T-helper 22 cell (primary cell): ENCODE data around the gene SLC16A4.

Source experiments
- DNase-seq: peaks from one replicate; pipeline ENCODE4 v3.0.0-alpha.2; 2020; ENCODE audit warnings: low read depth

The SLC16A4 gene

GRCh38 chr1:110356379-110356778 lies 34.4 kb downstream of the SLC16A4 start:
- DNase-seq, result no peak

- no peak for DNase-seq
Observed at GRCh38 chr1:110355321-110355720, 35.5 kb downstream of the SLC16A4 start.

- no peak for DNase-seq
Observed at GRCh38 chr1:110350360-110350759, 40.5 kb downstream of the SLC16A4 start.

- DNase-seq, result no peak
Observed at GRCh38 chr1:110348771-110349170, 42.1 kb downstream of the SLC16A4 start.

GRCh38 chr1:110348050-110348449 lies 42.8 kb downstream of the SLC16A4 start:
- no peak for DNase-seq

GRCh38 chr1:110347182-110347893 lies 43.5 kb downstream of the SLC16A4 start:
- no peak for DNase-seq

GRCh38 chr1:110346690-110347089 lies 44.1 kb downstream of the SLC16A4 start:
- DNase-seq, result no peak

GRCh38 chr1:110345480-110345879 lies 45.3 kb downstream of the SLC16A4 start:
- no peak for DNase-seq

- DNase-seq, result no peak
Observed at GRCh38 chr1:110344152-110344551, 46.7 kb downstream of the SLC16A4 start.

- DNase-seq, result no peak
Observed at GRCh38 chr1:110343249-110343648, 47.6 kb downstream of the SLC16A4 start.

GRCh38 chr1:110341872-110342331 lies 48.9 kb downstream of the SLC16A4 start:
- no peak for DNase-seq

- DNase-seq, result no peak
Observed at GRCh38 chr1:110341146-110341871, 49.5 kb downstream of the SLC16A4 start.

GRCh38 chr1:110340207-110340468 lies 50.7 kb downstream of the SLC16A4 start:
- no peak for DNase-seq

GRCh38 chr1:110339407-110340206 lies 51.2 kb downstream of the SLC16A4 start:
- peak; percentile 46 for DNase-seq

- DNase-seq, result peak; percentile 98
Observed at GRCh38 chr1:110338886-110339406, 51.9 kb downstream of the SLC16A4 start, which contains the start of gene RBM15. Gene RBM15, plus strand, starts transcription at chr1:110339377. Its CDS starts 29 bp downstream, at chr1:110339406.

GRCh38 chr1:110338309-110338885 lies 52.4 kb downstream of the SLC16A4 start:
- DNase-seq, result peak; percentile 91

GRCh38 chr1:110337704-110338308 lies 53.0 kb downstream of the SLC16A4 start:
- peak; percentile 3 for DNase-seq

GRCh38 chr1:110336300-110337039 lies 54.4 kb downstream of the SLC16A4 start:
- DNase-seq, result no peak

GRCh38 chr1:110335265-110335664 lies 55.6 kb downstream of the SLC16A4 start:
- no peak for DNase-seq

GRCh38 chr1:110328700-110329099 lies 62.1 kb downstream of the SLC16A4 start:
- no peak for DNase-seq

GRCh38 chr1:110328274-110328673 lies 62.6 kb downstream of the SLC16A4 start:
- no peak for DNase-seq
